BLaER1 treated with 17β-estradiol and CSF1 and Interleukin-3, amounts not matched to agents 10 nM and 100 nM (cell line): Measurements from ENCODE around the gene FLRT2.

Experiments
- H3K27ac ChIP-seq, 11 experiments: shearing (Covaris generic); formaldehyde crosslinking; 2 replicates each; pipeline ENCODE4 v1.8.1; 2022
- H3K27me3 ChIP-seq, 11 experiments: shearing (Covaris generic); formaldehyde crosslinking; 2 replicates each; pipeline ENCODE4 v1.8.1; 2022
- H3K36me3 ChIP-seq, 11 experiments: shearing (Covaris generic); formaldehyde crosslinking; 2 replicates each; pipeline ENCODE4 v1.8.1; 2022
- H3K4me1 ChIP-seq, 10 experiments: shearing (Covaris generic); formaldehyde crosslinking; 2 replicates each; pipeline ENCODE4 v1.8.1; 2022
- H3K4me2 ChIP-seq, 11 experiments: shearing (Covaris generic); formaldehyde crosslinking; 2 replicates each; pipeline ENCODE4 v1.8.1; 2022
- H3K4me3 ChIP-seq, 10 experiments: shearing (Covaris generic); formaldehyde crosslinking; 2 replicates each; pipeline ENCODE4 v1.8.1; 2022
- H3K9ac ChIP-seq, 11 experiments: shearing (Covaris generic); formaldehyde crosslinking; 2 replicates each; pipeline ENCODE4 v1.8.1; 2022
- H3K9me3 ChIP-seq, 11 experiments: shearing (Covaris generic); formaldehyde crosslinking; replicated peaks in 1 of 11; 2 replicates each; pipeline ENCODE4 v1.8.1; 2022
- H4K20me1 ChIP-seq, 11 experiments: shearing (Covaris generic); formaldehyde crosslinking; 2 replicates each; pipeline ENCODE4 v1.8.1; 2022
- Cebpa-rat ChIP-seq, 11 experiments: shearing (Covaris generic); IDR thresholded peaks; 2 replicates each; pipeline ENCODE4 v1.8.1; 2022

Gene FLRT2

DNA sequence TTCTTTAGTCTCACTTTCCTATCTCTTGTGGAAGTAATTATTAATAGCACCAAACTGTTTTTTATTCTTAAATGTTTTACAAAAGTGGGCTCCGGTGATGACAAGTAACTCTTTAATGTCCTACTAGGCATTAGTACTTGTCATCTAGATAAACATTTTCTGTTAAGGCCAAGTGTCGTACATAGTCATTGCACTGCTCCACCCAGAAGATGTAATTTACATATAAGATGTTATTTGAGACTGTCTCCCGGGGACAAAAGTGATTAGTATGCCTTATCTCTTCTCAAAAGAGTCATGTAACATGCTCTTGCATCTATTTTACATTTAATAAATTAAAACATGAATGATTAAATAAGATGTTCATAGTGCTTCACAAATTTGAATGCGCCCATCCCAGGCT, 88.4 kb downstream of the FLRT2 start:
- no peak overlapping the region for H3K4me2 ChIP-seq
- no peak overlapping the region for H3K9ac ChIP-seq
- H3K27ac ChIP-seq: no peak overlapping the region
- no peaks in the 10 kb centered on the region for H3K36me3 ChIP-seq
- TF ChIP-seq Cebpa-rat (IDR thresholded peaks at IDR 0.05): no peak
- peaks cover 0 to 26% (median 2%) of the 10 kb centered on the region in 10 experiments; a peak in 8 of 20 replicates for H3K4me1 ChIP-seq
- peaks cover 0 to 11% (median 0%) of the 10 kb centered on the region in 11 experiments; a peak in 5 of 22 replicates for H3K9me3 ChIP-seq
- no peaks in the 10 kb centered on the region for H3K27me3 ChIP-seq
- H3K4me3 ChIP-seq: no peak overlapping the region
- H4K20me1 ChIP-seq: no peaks in the 10 kb centered on the region

DNA sequence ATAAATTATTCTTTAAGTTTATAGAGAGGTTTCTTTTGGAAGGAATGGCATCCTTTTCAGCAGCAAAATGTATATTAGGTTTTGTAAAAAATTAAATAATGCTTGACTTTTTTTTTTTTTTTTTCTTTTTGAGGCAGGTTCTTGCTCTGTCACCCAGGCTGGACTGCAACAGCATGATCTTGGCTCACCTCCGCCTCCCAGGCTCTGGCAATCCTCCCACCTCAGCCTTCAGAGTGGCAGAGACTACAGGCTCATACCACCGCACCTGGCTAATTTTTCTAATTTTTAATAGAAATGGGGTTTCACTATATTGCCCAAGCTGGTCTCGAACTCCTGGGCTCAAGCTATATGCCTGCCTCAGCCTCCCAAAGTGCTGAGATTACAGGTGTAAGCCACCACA, 89.0 kb downstream of the FLRT2 start:
- Histone ChIP-seq H4K20me1 (no peaks in the 10 kb centered on the region), H3K27me3 (no peaks in the 10 kb centered on the region), H3K36me3 (no peaks in the 10 kb centered on the region), H3K9ac (no peak overlapping the region), H3K4me1 (peaks cover 0 to 26% (median 2%) of the 10 kb centered on the region in 10 experiments; a peak in 8 of 20 replicates), H3K27ac (no peak overlapping the region), H3K9me3 (peaks cover 0 to 11% (median 0%) of the 10 kb centered on the region in 11 experiments; a peak in 5 of 22 replicates), H3K4me3 (no peak overlapping the region), H3K4me2 (0 out of 22 replicates have a peak overlapping the region, but pooled peaks of 1 of the 11 experiments have one; percentile 64)
- no peak for TF ChIP-seq Cebpa-rat (IDR thresholded peaks at IDR 0.05)

DNA sequence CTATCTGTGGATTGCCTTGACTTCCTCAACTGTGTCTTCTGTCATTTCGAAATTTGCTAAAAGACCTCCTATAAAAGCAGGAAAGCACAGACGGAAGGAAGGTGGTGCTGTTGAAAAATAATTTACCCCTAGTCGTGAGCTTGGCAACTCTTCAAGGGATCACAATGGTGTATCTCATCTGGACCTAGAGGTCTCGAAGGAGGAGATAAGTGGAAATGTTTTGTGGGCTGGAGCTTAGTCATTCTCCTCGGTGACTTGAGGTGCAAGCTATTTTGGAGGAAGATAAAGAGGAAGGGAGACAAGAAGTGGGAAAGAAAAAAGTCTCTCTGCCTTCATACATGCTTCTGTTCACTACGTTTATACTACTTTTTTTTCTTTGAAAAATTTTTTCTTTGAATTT, 89.9 kb downstream of the FLRT2 start:
- Histone ChIP-seq H3K36me3 (no peaks in the 10 kb centered on the region), H3K9ac (0 out of 22 replicates have a peak overlapping the region, but pooled peaks of 1 of the 11 experiments have one; percentile 9), H3K27me3 (no peaks in the 10 kb centered on the region), H4K20me1 (no peaks in the 10 kb centered on the region), H3K27ac (peak overlapping the region in 2 of 11 experiments; percentile 14 to 19; a peak in 3 of 22 replicates), H3K4me2 (peak overlapping the region in 4 of 11 experiments; percentile 21 to 69 (median 63); a peak in 7 of 22 replicates), H3K9me3 (peaks cover 0 to 11% (median 0%) of the 10 kb centered on the region in 11 experiments; a peak in 5 of 22 replicates), H3K4me3 (no peak overlapping the region), H3K4me1 (peaks cover 0 to 26% (median 2%) of the 10 kb centered on the region in 10 experiments; a peak in 8 of 20 replicates)
- TF ChIP-seq Cebpa-rat (IDR thresholded peaks at IDR 0.05): no peak

- no peaks in the 10 kb centered on the region for H3K27me3 ChIP-seq
- no peak overlapping the region for H3K4me3 ChIP-seq
- H3K4me2 ChIP-seq: peak overlapping the region in 3 of 11 experiments; percentile 0 to 54 (median 43); a peak in 5 of 22 replicates
- no peak overlapping the region for H3K27ac ChIP-seq
- H3K36me3 ChIP-seq: no peaks in the 10 kb centered on the region
- H3K9ac ChIP-seq: no peak overlapping the region
- peaks cover 0 to 11% (median 0%) of the 10 kb centered on the region in 11 experiments; a peak in 5 of 22 replicates for H3K9me3 ChIP-seq
- TF ChIP-seq Cebpa-rat (IDR thresholded peaks at IDR 0.05): no peak
- peaks cover 0 to 26% (median 2%) of the 10 kb centered on the region in 10 experiments; a peak in 8 of 20 replicates for H3K4me1 ChIP-seq
- H4K20me1 ChIP-seq: no peaks in the 10 kb centered on the region
These were observed 91.0 kb downstream of the FLRT2 start for GRCh38 chr14:85620947-85621346.

DNA sequence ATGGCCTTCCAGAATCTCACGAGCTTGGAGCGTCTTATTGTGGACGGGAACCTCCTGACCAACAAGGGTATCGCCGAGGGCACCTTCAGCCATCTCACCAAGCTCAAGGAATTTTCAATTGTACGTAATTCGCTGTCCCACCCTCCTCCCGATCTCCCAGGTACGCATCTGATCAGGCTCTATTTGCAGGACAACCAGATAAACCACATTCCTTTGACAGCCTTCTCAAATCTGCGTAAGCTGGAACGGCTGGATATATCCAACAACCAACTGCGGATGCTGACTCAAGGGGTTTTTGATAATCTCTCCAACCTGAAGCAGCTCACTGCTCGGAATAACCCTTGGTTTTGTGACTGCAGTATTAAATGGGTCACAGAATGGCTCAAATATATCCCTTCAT, 92.2 kb downstream of the FLRT2 start:
- Histone ChIP-seq H3K4me1 (peaks cover 0 to 26% (median 2%) of the 10 kb centered on the region in 10 experiments; a peak in 8 of 20 replicates), H4K20me1 (no peaks in the 10 kb centered on the region), H3K9me3 (peaks cover 0 to 11% (median 0%) of the 10 kb centered on the region in 11 experiments; a peak in 5 of 22 replicates), H3K27me3 (no peaks in the 10 kb centered on the region), H3K27ac (no peak overlapping the region), H3K4me3 (no peak overlapping the region), H3K4me2 (no peak overlapping the region), H3K9ac (no peak overlapping the region), H3K36me3 (no peaks in the 10 kb centered on the region)
- TF ChIP-seq Cebpa-rat (IDR thresholded peaks at IDR 0.05): no peak

GRCh38 chr14:85622986-85623685, 93.2 kb downstream of the FLRT2 start:
- Histone ChIP-seq H3K9me3 (peaks cover 0 to 11% (median 0%) of the 10 kb centered on the region in 11 experiments; a peak in 5 of 22 replicates), H3K4me3 (no peak overlapping the region), H3K4me2 (no peak overlapping the region), H3K9ac (no peak overlapping the region), H3K27me3 (no peaks in the 10 kb centered on the region), H4K20me1 (no peaks in the 10 kb centered on the region), H3K36me3 (no peaks in the 10 kb centered on the region), H3K4me1 (peaks cover 0 to 26% (median 2%) of the 10 kb centered on the region in 10 experiments; a peak in 8 of 20 replicates), H3K27ac (no peak overlapping the region)
- no peak for TF ChIP-seq Cebpa-rat (IDR thresholded peaks at IDR 0.05)

- no peaks in the 10 kb centered on the region for H4K20me1 ChIP-seq
- H3K4me2 ChIP-seq: no peak overlapping the region
- no peak for TF ChIP-seq Cebpa-rat (IDR thresholded peaks at IDR 0.05)
- H3K27ac ChIP-seq: no peak overlapping the region
- H3K4me3 ChIP-seq: no peak overlapping the region
- peaks cover 0 to 11% (median 0%) of the 10 kb centered on the region in 11 experiments; a peak in 5 of 22 replicates for H3K9me3 ChIP-seq
- peaks cover 0 to 8% (median 0%) of the 10 kb centered on the region in 10 experiments; a peak in 5 of 20 replicates for H3K4me1 ChIP-seq
- H3K36me3 ChIP-seq: no peaks in the 10 kb centered on the region
- no peaks in the 10 kb centered on the region for H3K27me3 ChIP-seq
- no peak overlapping the region for H3K9ac ChIP-seq
These were observed 96.1 kb downstream of the FLRT2 start for GRCh38 chr14:85625925-85626585.

DNA sequence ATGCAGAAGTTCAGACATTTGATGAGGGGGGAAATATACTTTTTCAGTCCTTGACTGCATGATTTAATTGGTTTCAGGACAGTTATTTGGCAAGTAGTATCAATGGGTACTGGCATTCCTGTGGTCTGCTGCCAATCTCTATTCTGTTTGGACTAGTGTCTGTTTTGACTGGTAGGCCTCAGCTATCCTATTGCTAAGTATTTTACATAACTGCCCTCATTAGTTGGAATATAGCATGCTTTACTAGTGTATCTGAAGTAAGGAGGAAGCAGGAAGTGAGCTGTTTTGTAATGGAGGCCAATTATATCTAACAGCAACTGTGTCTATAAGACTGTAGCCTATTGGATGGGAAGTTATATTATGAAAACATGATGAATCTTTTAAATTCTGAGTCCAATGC, 104.3 kb downstream of the FLRT2 start:
- Histone ChIP-seq H3K4me2 (no peak overlapping the region), H3K27ac (no peak overlapping the region)

GRCh38 chr14:85644211-85644610, 114.3 kb downstream of the FLRT2 start:
- Histone ChIP-seq H3K27me3 (no peaks in the 10 kb centered on the region), H4K20me1 (no peaks in the 10 kb centered on the region), H3K4me3 (no peak overlapping the region), H3K36me3 (no peaks in the 10 kb centered on the region), H3K27ac (no peak overlapping the region), H3K9ac (no peak overlapping the region), H3K4me2 (no peak overlapping the region), H3K9me3 (no peaks in the 10 kb centered on the region), H3K4me1 (no peaks in the 10 kb centered on the region)
- no peak for TF ChIP-seq Cebpa-rat (IDR thresholded peaks at IDR 0.05)

More for the DNA sequence above, 104.3 kb downstream of the FLRT2 start:
- no peak for TF ChIP-seq Cebpa-rat (IDR thresholded peaks at IDR 0.05)
- Histone ChIP-seq H3K4me1 (no peaks in the 10 kb centered on the region), H3K4me3 (no peak overlapping the region), H3K9ac (no peak overlapping the region), H4K20me1 (no peaks in the 10 kb centered on the region), H3K36me3 (no peaks in the 10 kb centered on the region), H3K27me3 (no peaks in the 10 kb centered on the region), H3K9me3 (no peaks in the 10 kb centered on the region)
